K562 (cell line): ENCODE results near the gene UNC79. TPM values are rescaled to one million over a fixed set of nuclear protein-coding genes. Genes with fewer than 3 reads are reported as not detected.
"Not testable (repeated sequence)": the region's sequence is repeated elsewhere in the genome, so short reads cannot be mapped to it uniquely, and the experiment has no call there.

Experiments used
- ATAC-seq: fragments of 200-7000 bp; cut with Tn5 transposase; 3 replicates; pipeline ENCODE4 v1.9.1; 2020; ENCODE audit warnings: moderate library complexity
- BruUV-seq: library from RNA; stranded (reverse); fragments of 400-500 nt; replicated peaks from 2 replicates; lab custom pipeline; 2021; lab: Mats Ljungman, UMichigan
- CTCF ChIA-PET: fragments of 300-600 bp; formaldehyde crosslinking; extraction: SDS; loops from one replicate; lab custom pipeline; 2021; ENCODE audit warnings: low intra/inter-chr PET ratio; lab: Yijun Ruan, JAX
- POLR2A ChIA-PET: fragments of 300-600, 350-650 bp; sonication (Branson Sonifier 250); formaldehyde crosslinking; extraction: SDS; loops from one replicate; lab custom pipeline; 2021; ENCODE audit warnings: antibody characterized with exemption, inconsistent platforms; lab: Yijun Ruan, JAX
- DNase-seq, 4 experiments: peaks; one replicate each; pipeline versions ENCODE4 v3.0.0 to v3.0.0-alpha.2; 2011 to 2018; ENCODE audit warnings: low spot score in 3 of 4, mixed read lengths in 3 of 4; ENCODE audit errors: extremely low read depth in 1 of 4
- FAIRE-seq: peaks from 2 replicates; lab custom pipeline; 2011; peaks lifted over from hg19 to GRCh38; lab: Jason Lieb, UNC
- H2AFZ ChIP-seq: 2 replicates; pipeline ENCODE4 v1.6.0; 2011; ENCODE audit warnings: low read depth, low read length, control low read depth, inconsistent platforms
- H3K27ac ChIP-seq: fragments of 200-600 bp; 3 replicates; pipeline ENCODE4 v1.8.0; 2011; ENCODE audit warnings: low read depth, mild to moderate bottlenecking, control low read depth, inconsistent platforms, low read length, moderate library complexity, mixed read lengths; ENCODE audit errors: extremely low read depth
- H3K27me3 ChIP-seq, 2 experiments: fragments of 300-600 bp in 1 of 2; 2 replicates in 1 of 2; 3 replicates in 1 of 2; pipeline versions ENCODE4 v1.6.0 to v1.8.0; 2011; ENCODE audit warnings: inconsistent platforms in 2 of 2, low read length in 2 of 2, mild to moderate bottlenecking in 1 of 2, mixed read lengths in 1 of 2, moderate library complexity in 1 of 2; ENCODE audit not compliant: control insufficient read depth in 2 of 2, insufficient read depth in 2 of 2
- H3K36me3 ChIP-seq: fragments of 300-600 bp; 3 replicates; pipeline ENCODE4 v1.8.0; 2011; ENCODE audit warnings: mild to moderate bottlenecking, low read length, inconsistent platforms; ENCODE audit not compliant: control insufficient read depth, insufficient read depth
- H3K4me1 ChIP-seq, 2 experiments: fragments of 200-600 bp in 1 of 2; replicated peaks in 1 of 2; 2 replicates in 1 of 2; 3 replicates in 1 of 2; pipeline versions ENCODE4 v1.5.1 to v1.8.0; 2011; ENCODE audit warnings: inconsistent platforms in 2 of 2, low read length in 2 of 2, mild to moderate bottlenecking in 1 of 2, mixed read lengths in 1 of 2, moderate library complexity in 1 of 2; ENCODE audit not compliant: control insufficient read depth in 2 of 2, insufficient read depth in 2 of 2
- H3K4me2 ChIP-seq: 2 replicates; pipeline ENCODE4 v1.6.1; 2011; ENCODE audit warnings: low read length, control low read depth, inconsistent platforms, mixed read lengths; ENCODE audit not compliant: insufficient read depth
- H3K4me3 ChIP-seq: fragments of 200-600 bp; sonication (generic), shearing (Covaris generic); 2 replicates; pipeline ENCODE4 v1.5.1; 2016; ENCODE audit warnings: control low read depth, inconsistent platforms
- H3K79me2 ChIP-seq: fragments of 200-600 bp; 3 replicates; pipeline ENCODE4 v1.8.0; 2011; ENCODE audit warnings: low read length, inconsistent platforms; ENCODE audit not compliant: control insufficient read depth, insufficient read depth
- H3K9ac ChIP-seq, 2 experiments: 2 replicates each; pipeline versions ENCODE4 v1.6.0 to v1.6.1; 2011; ENCODE audit warnings: low read depth in 2 of 2, low read length in 2 of 2, control low read depth in 1 of 2, inconsistent platforms in 1 of 2, mild to moderate bottlenecking in 1 of 2, mixed read lengths in 1 of 2; ENCODE audit not compliant: insufficient read depth in 1 of 2
- H3K9me1 ChIP-seq: one replicate; pipeline ENCODE4 v1.6.0; 2011; ENCODE audit warnings: inconsistent platforms, mild to moderate bottlenecking, low read length, moderate library complexity; ENCODE audit not compliant: control insufficient read depth, insufficient read depth
- H3K9me3 ChIP-seq: replicated peaks from 2 replicates; pipeline ENCODE4 v1.5.1; 2011; ENCODE audit warnings: low read depth, low read length, inconsistent platforms; ENCODE audit not compliant: control insufficient read depth, insufficient read depth
- H4K20me1 ChIP-seq: replicated peaks from 2 replicates; pipeline ENCODE4 v1.6.1; 2011; ENCODE audit warnings: low read length, inconsistent platforms, mixed read lengths; ENCODE audit not compliant: control insufficient read depth, insufficient read depth
- CEBPZ ChIP-seq: fragments of 150-350 bp; IDR thresholded peaks from 2 replicates; pipeline ENCODE4 v1.6.1; 2014; ENCODE audit warnings: low read depth, mild to moderate bottlenecking, low read length, borderline replicate concordance
- GABPA ChIP-seq: fragments of 200-800 bp; sonication (Bioruptor generic); conservative IDR thresholded peaks from 2 replicates; pipeline ENCODE4 v1.6.1; 2016; ENCODE audit warnings: low read depth, missing genetic modification characterization, missing compliant biosample characterization
- MYNN ChIP-seq, 2 experiments: sonication (generic); formaldehyde crosslinking in 1 of 2; IDR thresholded peaks; 2 replicates each; pipeline versions ENCODE4 v1.5.0 to v1.6.1; 2016 to 2020; ENCODE audit warnings: antibody characterized with exemption in 1 of 2, missing genetic modification reagents in 1 of 2
- NCOA2 ChIP-seq, 2 experiments: fragments of 450-650 bp; IDR thresholded peaks; 2 replicates each; pipeline ENCODE4 v1.6.1; 2018; ENCODE audit warnings: mild to moderate bottlenecking in 2 of 2, moderate library complexity in 1 of 2; ENCODE audit not compliant: partially characterized antibody in 2 of 2
- NFATC3 ChIP-seq: fragments of 450-650 bp; IDR thresholded peaks from 2 replicates; pipeline ENCODE4 v1.6.1; 2017; ENCODE audit warnings: mild to moderate bottlenecking
- NFIX ChIP-seq: fragments of 250-450 bp; sonication (Bioruptor Pico); IDR thresholded peaks from 2 replicates; pipeline ENCODE4 v1.4.0; 2020; ENCODE audit warnings: low read depth, mild to moderate bottlenecking, moderate library complexity
- PCBP1 ChIP-seq: fragments of 200-400 bp; formaldehyde crosslinking; IDR thresholded peaks from 2 replicates; pipeline ENCODE4 v1.6.1; 2018; ENCODE audit warnings: mild to moderate bottlenecking, low read depth, low read length; ENCODE audit not compliant: poor library complexity, severe bottlenecking
- PHF20 ChIP-seq: fragments of 450-650 bp; IDR thresholded peaks from 2 replicates; pipeline ENCODE4 v1.6.1; 2018; ENCODE audit not compliant: partially characterized antibody
- PTRF ChIP-seq: fragments of 450-650 bp; IDR thresholded peaks from 2 replicates; pipeline ENCODE4 v1.6.1; 2016; ENCODE audit warnings: mild to moderate bottlenecking, missing genetic modification characterization, missing compliant biosample characterization
- WGBS: fragments of 100-300 bp; shearing (Covaris generic); methylation state at CpG from one replicate; pipeline ENCODE4 v1.1.6; 2016; ENCODE audit warnings: low coverage, mixed read lengths; ENCODE audit not compliant: insufficient coverage; ENCODE audit errors: missing lambda C conversion rate; 5-methylcytosine and 5-hydroxymethylcytosine counted together
- in situ Hi-C: fragments of 300-500 bp; cut with MboI; formaldehyde crosslinking; loops from 4 replicates; pipeline ENCODE4 v1.15.0; 2018; ENCODE audit warnings: inconsistent platforms, mixed read lengths
- intact Hi-C: fragments of 100-400 bp; cut with micrococcal nuclease; formaldehyde crosslinking; loops from 2 replicates; pipeline ENCODE4 v1.14.2; 2022
- polyA plus RNA-seq, 8 experiments: library from polyadenylated mRNA; depleted of rRNA in 4 of 8; stranded (reverse) in 5 of 8; unstranded in 3 of 8; fragments of >200 nt; fragmentation: Nextera tagmentation in 2 of 8; fragmentation: Illumina TruSeq in 1 of 8; extraction: Ambion mirVana in 2 of 8; extraction: Trizol in 1 of 8; gene quantifications; 2 replicates each; pipeline versions ENCODE4 v1.2.1 to v1.2.3, GENCODE V29; 2011 to 2014; ENCODE audit warnings: inconsistent platforms in 1 of 8, missing spikeins in 1 of 8
- total RNA-seq, 7 experiments: library from RNA; depleted of rRNA in 6 of 7; stranded (reverse); fragments of >200 nt in 6 of 7; fragmentation: Illumina TruSeq in 2 of 7; extraction: Trizol in 2 of 7; gene quantifications; 2 replicates each; pipeline versions ENCODE4 v1.2.1 to v1.2.3, GENCODE V29; 2011 to 2021; ENCODE audit warnings: low replicate concordance in 1 of 7
- TF ChIP-seq, protein P1 (sequence below): sonication (generic); formaldehyde crosslinking; IDR thresholded peaks from 2 replicates; pipeline ENCODE4 v1.8.1; 2022; ENCODE audit warnings: missing genetic modification reagents

The UNC79 gene
- total and polyA plus RNA-seq, 9 of the 15 experiments (the other 6 are each of a cell fraction or from before 2014, with no cell fraction given), result under 0.01 to 0.04 (median 0.01) TPM; not detected in 6

DNA sequence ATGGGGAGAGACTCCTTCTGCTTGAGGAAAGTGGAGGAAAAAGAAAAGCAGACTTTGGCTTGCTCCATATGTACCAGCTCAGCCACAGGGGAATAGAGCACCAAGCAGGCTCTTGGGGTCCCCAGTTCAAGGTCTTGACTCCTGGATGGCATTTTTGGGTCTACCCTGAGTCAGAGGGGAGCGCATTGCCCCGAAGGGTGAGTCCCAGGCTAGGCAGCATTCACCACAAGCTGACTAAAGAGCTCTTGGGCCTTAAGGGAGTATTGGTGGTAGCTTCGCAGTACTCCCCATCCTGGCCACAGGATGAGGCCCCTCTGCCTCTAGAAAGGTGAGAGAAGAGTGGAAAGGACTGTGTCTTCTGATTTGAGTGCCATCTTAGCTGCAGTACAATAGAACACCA lies 19.8 kb upstream of the UNC79 start (continued):
- TF ChIP-seq, protein P1, sequence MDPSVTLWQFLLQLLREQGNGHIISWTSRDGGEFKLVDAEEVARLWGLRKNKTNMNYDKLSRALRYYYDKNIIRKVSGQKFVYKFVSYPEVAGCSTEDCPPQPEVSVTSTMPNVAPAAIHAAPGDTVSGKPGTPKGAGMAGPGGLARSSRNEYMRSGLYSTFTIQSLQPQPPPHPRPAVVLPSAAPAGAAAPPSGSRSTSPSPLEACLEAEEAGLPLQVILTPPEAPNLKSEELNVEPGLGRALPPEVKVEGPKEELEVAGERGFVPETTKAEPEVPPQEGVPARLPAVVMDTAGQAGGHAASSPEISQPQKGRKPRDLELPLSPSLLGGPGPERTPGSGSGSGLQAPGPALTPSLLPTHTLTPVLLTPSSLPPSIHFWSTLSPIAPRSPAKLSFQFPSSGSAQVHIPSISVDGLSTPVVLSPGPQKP (CRISPR knock-in tag), result no peak

DNA sequence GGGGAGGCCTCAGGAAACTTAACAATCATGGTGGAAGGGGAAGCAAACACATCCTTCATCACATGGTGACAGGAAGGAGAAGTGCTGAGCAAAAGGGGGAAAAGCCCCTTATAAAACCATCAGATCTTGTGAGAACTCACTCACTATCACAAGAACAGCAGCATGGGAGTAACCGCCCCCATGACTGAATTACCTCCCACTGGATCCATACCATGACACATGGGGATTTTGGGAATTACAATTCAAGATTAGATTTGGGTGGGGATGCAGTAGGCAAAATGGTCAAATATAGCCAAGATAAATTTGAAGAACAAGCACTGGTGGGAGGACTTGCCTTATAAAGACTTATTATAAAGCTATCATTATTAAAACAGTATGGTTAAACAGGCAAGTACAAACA lies 5.6 kb upstream of the UNC79 start:
- H3K36me3 ChIP-seq, H3K4me3 ChIP-seq, H3K9me1 ChIP-seq, FAIRE-seq, H3K27ac ChIP-seq, POLR2A ChIA-PET, H2AFZ ChIP-seq, BruUV-seq, H3K4me2 ChIP-seq, CTCF ChIA-PET, H3K9ac ChIP-seq, H3K27me3 ChIP-seq, intact Hi-C loops, DNase-seq, ATAC-seq, H3K9me3 ChIP-seq, in situ Hi-C loops, H4K20me1 ChIP-seq, H3K79me2 ChIP-seq, H3K4me1 ChIP-seq: not testable (repeated sequence)
- 0% methylated on average over 1 of the region's 1 CpG for WGBS

DNA sequence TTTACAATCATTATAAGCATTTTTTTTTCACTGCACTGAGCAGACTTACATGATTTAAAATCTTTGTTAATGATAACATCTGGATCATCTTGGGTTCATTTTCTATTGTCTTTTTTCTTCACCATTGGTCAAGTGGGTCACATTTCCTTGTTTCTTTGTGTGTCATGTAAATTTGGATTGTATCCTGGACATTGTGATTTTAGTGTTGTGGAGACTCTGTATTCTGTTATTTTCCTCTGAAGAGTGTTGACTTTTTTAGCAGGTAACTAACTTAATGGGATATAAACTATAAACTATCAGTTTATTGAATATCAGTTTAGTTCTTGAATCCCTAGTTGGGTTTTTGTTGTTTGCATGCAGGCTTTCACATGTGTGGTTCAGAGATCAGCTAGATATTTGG lies 4.0 kb upstream of the UNC79 start:
- no peaks in the 10 kb centered on the region for H4K20me1 ChIP-seq
- no peak overlapping the region for H3K4me3 ChIP-seq
- no peak overlapping the region for H3K9ac ChIP-seq
- no peaks in the 10 kb centered on the region for H3K27me3 ChIP-seq
- no peaks in the 10 kb centered on the region for H3K79me2 ChIP-seq
- FAIRE-seq (no peak), DNase-seq (no peak), ATAC-seq (no peak)
- no TSS peak for BruUV-seq
- no peaks in the 10 kb centered on the region for H3K9me1 ChIP-seq
- CTCF ChIA-PET, result no interaction called here
- no peak overlapping the region for H3K27ac ChIP-seq
- intact Hi-C loops, result no loop called here
- no peaks in the 10 kb centered on the region for H3K9me3 ChIP-seq
- H3K4me2 ChIP-seq, result no peak overlapping the region
- H3K4me1 ChIP-seq, result no peaks in the 10 kb centered on the region
- H2AFZ ChIP-seq, result no peak overlapping the region
- in situ Hi-C loops, result no loop called here
- POLR2A ChIA-PET, result no interaction called here
- H3K36me3 ChIP-seq, result no peaks in the 10 kb centered on the region
- TF ChIP-seq CEBPZ (no peak), NFIX (CRISPR knock-in tag) (no peak), PTRF (tag) (no peak), NCOA2 (IDR thresholded peaks at IDR 0.05; ENCODE audit: partially characterized antibody in 2 of 2) (no peak), GABPA (tag) (no peak), MYNN (IDR thresholded peaks at IDR 0.05) (no peak), MYNN (CRISPR knock-in tag; IDR thresholded peaks at IDR 0.05) (no peak), PHF20 (no peak), NFATC3 (no peak), PCBP1 (no peak)
